Activated gamma-delta T cell (primary cell): ENCODE measurements around the gene SULF2.

Source experiments
- DNase-seq: peaks from one replicate; lab custom pipeline; 2025; lab: John Stamatoyannopoulos, UW

The SULF2 gene

DNA sequence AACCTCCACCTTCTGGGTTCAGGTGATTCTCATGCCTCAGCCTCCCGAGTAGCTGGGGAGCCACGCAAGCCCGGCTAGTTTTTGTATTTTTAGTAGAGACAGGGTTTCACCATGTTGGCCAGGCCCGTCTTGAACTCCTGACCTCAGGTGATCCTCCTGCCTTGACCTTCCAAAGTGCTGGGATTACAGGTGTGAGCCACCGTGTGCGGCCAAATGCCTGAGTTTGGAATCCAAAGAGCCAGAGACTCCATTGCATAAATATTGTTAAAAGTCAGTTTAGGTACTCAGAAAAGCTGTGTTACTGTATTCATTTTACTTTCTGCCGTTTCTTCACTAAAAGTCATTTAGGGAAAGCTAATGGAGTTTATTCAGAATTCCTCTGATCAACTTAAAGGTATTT, 137.3 kb downstream of the SULF2 start:
- no peak for DNase-seq

DNA sequence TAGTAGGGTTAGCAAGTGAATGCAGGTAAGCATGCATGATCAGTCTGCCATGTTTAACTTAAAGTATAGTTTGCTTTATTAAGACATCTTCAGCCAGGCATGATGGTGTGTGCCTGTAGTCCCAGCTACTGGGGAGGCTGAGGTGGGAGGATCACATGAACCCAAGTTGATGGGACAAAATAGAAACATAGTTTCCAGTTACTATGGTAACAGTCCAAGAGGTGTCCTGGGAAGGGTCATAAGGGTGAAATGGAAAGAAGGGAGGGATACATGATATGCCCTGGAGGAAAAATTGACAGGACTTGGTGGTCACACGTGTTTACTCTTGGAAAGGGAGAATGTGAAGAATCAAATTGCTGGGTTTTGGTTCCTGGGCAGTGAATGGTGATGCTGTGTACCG, 139.6 kb downstream of the SULF2 start:
- DNase-seq: no peak

GRCh38 chr20:47642624-47643023, 142.7 kb downstream of the SULF2 start:
- DNase-seq: no peak

DNA sequence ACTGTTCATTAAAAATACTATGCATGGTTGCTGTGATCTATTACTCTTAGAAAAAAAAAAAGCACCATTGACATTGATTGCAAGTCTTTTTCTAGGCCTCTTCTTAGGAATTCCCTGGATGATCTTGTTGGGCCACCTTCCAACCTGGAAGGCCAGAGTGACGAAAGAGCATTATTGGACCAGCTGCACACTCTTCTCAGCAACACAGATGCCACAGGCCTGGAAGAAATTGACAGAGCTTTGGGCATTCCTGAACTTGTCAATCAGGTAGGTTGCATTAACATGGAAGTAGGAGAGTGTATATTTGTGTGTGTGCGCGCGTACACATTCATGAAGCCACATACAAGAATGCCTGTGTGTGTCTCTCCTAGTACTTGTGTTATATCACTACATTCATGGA, 143.2 kb downstream of the SULF2 start:
- no peak for DNase-seq

- no peak for DNase-seq
Measured at GRCh38 chr20:47638851-47639250, 146.4 kb downstream of the SULF2 start.

- DNase-seq: no peak
Measured at GRCh38 chr20:47635256-47635655, 150.0 kb downstream of the SULF2 start.

DNA sequence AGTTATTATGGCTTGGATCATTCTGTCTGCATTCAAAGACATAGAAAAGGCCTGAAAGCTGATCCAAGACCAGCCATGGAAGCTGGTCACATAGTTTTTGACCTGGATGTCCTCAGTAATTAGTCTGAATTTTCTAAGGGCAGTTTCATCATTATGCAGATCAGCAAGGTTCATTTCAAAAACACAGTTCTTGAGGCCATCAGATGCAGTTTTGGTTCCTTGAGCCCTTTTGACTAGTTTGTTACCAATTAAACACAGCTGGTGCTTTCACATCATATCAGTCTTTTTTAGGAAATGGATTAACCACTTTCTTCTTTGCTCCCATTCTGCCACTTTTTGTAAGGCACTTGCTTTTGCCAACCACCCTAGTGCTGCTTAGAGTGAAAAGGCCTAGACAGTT, 154.2 kb downstream of the SULF2 start:
- DNase-seq: no peak

GRCh38 chr20:47629907-47630306, 155.4 kb downstream of the SULF2 start:
- DNase-seq: no peak

DNA sequence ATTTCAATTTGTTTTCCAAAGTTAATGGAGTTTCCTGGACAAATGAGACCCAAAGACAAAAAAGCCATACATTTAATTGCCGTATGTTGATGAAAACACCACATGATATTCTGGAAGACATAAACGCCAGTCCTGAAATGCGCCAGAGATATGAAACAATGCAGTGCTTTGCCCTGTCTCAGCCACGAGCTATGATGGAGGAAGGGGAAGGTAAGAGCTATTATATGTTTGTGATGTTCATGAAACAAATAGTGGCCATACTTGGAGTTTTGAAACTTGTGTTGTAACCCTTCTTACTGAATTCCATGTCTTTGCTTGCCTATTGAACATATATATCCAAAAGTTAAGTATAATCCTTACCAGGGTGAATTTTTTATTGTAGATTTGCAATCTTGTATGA, 157.7 kb downstream of the SULF2 start:
- no peak for DNase-seq

DNA sequence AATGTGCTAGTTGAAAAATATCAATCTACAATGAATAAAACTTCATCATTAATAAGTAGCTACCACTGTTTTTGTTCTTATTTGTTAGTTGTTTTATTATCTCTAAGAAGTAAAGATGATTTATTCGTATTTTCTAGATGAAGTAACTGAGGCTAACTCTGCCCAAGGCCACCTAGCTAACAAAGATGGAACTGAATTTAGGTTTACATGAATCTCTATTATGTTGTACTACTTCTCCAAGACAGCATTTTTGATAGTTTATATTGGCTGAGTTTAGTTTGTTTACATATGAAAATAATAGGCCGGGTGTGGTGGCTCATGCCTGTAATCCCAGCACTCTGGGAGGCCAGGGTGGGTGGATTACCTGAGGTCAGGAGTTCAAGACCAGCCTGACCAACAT, 162.1 kb downstream of the SULF2 start:
- DNase-seq: no peak

GRCh38 chr20:47622118-47622665, 163.1 kb downstream of the SULF2 start:
- DNase-seq: no peak

GRCh38 chr20:47620808-47621805, 164.2 kb downstream of the SULF2 start:
- DNase-seq: no peak

DNA sequence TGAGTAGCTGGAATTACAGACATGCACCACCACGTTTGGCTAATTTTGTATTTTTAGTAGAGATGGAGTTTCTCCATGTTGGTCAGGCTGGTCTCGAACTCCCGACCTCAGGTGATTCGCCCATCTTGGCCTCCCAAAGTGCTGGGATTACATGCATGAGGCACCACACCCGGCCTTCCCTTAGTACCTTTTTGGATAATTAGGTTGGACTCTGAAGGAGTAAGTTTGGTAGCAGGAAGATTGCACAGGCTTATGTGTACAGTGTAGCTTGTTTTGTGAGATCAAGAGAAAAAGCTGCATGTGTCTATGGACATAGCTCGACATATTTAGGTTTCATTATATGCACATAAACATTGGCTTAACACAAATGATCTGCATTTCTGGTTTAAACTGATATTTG, 166.8 kb downstream of the SULF2 start:
- DNase-seq: no peak

- no peak for DNase-seq
Measured at GRCh38 chr20:47614703-47615309, 170.5 kb downstream of the SULF2 start.

DNA sequence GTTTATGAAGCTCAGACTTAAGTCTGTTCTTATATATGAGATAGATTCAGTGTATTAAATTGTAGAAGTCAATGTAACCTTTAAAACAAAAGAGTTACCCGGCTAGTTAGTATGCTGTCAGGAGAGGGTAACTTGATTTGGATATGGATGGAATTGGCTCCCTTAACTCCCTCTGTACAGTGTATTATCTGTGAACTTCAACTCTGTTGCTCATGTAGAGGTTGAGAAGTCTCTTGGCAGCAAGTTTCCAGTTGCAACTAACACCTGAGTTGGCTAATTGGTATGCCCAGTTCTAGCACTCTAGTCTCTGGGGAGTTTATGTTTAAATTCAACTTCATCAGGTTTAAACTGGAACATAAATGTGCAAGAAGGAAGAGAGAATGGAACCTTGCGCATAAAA, 172.6 kb downstream of the SULF2 start:
- no peak for DNase-seq

DNA sequence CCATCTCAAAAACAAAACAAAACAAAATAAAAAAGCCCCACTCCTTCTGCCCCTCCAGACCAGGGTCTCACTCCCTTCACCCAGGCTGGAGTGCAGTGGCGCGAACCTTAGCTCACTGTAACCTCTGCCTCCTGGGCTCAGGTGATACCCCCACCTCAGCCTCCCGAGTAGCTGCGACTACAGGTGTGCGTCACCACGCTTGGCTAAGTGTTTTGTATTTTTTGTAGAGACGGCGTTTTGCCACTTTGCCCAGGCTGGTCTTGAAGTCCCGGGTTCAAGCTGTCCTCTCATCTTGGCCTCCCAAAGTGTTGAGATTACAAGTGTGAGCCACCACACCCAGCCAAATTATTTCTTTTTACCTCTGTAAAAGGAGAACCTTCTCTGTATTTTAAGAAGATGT, 173.5 kb downstream of the SULF2 start:
- no peak for DNase-seq

GRCh38 chr20:47610945-47611250, 174.4 kb downstream of the SULF2 start:
- DNase-seq: no peak

DNA sequence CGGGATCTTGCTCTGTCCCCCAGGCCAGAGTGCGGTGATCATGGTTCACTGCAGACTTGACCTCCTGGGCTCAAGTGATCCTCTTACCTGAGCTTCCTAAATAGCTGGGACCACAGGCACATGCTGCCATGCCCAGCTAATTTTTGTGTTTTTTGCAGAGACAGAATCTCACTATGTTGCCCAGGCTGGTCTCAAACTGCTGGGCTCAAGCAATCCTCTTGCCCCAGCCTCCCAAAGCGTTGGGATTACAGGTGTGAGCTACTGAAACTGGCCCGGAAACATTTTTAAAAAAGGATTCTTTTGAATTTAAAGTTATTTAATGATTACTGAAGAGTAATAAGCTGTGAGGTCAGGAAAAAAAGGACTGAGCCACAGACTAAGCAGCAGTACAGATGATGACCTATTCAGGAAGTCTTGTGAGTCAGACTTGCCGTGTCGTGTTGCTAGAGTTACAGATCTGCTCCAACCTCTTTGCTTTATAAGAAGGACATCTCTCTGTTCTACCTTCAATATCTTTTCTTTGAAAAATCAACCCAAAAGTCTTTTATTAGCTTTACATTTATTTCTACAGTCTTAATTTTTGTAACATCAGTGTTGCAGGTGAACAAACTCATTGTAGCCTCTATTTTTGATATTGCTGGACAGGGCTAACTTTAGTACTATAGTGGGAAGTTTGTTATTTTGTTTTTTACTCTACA, 174.9 kb downstream of the SULF2 start:
- no peak for DNase-seq

DNA sequence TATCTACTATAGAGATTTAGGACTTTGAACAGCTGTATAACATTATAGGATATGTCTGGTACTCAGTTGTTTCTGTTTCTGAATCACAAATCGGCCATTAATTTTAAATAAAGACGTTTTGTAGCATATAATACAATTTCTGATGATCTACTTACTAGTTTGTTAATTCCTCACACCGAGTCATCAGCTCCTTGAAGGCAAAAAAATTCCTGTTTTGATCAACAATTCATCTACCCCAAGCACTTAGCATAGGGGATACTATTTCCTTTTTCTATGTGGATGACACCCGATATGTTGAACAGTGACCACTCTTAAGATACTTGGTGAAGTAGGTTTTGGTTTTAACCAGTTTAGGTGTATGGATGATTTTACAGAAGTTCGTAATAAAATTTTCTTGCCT, 176.3 kb downstream of the SULF2 start:
- no peak for DNase-seq
